AG08396 (cell line): Measurements from ENCODE around the gene USP2.
"Not testable (repeated sequence)": the region's sequence is repeated elsewhere in the genome, so short reads cannot be mapped to it uniquely, and the experiment has no call there.

Experiments used
- DNase-seq: peaks from one replicate; pipeline ENCODE4 v3.0.0; 2012; ENCODE audit warnings: low spot score, mixed read lengths

The USP2 gene

GRCh38 chr11:119414321-119414720, 32.8 kb upstream of the USP2 start:
- DNase-seq, result no peak

- no peak for DNase-seq
Measured at GRCh38 chr11:119412072-119412471, 30.6 kb upstream of the USP2 start.

- DNase-seq, result no peak
Measured at GRCh38 chr11:119410501-119410900, 29.0 kb upstream of the USP2 start.

- no peak for DNase-seq
Measured at GRCh38 chr11:119409731-119410130, 28.2 kb upstream of the USP2 start.

GRCh38 chr11:119406005-119406404, 24.5 kb upstream of the USP2 start:
- DNase-seq, result no peak

- not testable (repeated sequence) for DNase-seq
Measured at GRCh38 chr11:119405448-119405847, 24.0 kb upstream of the USP2 start.

GRCh38 chr11:119404872-119405271, 23.4 kb upstream of the USP2 start:
- DNase-seq, result no peak

GRCh38 chr11:119403021-119403420, 21.5 kb upstream of the USP2 start:
- no peak for DNase-seq

GRCh38 chr11:119402470-119402869, 21.0 kb upstream of the USP2 start:
- DNase-seq, result no peak

GRCh38 chr11:119400860-119401259, 19.4 kb upstream of the USP2 start:
- DNase-seq, result no peak

- DNase-seq, result no peak
Measured at GRCh38 chr11:119397740-119398139, 16.2 kb upstream of the USP2 start.

- DNase-seq, result no peak
Measured at GRCh38 chr11:119396835-119397234, 15.3 kb upstream of the USP2 start.

GRCh38 chr11:119391275-119391674, 9.8 kb upstream of the USP2 start:
- no peak for DNase-seq

GRCh38 chr11:119389611-119390254, 8.2 kb upstream of the USP2 start:
- no peak for DNase-seq

GRCh38 chr11:119388103-119388502, 6.6 kb upstream of the USP2 start:
- DNase-seq, result no peak

- peak; percentile 2 for DNase-seq
Measured at GRCh38 chr11:119384332-119384731, 2.8 kb upstream of the USP2 start.

GRCh38 chr11:119382513-119382912, 1.0 kb upstream of the USP2 start:
- not testable (repeated sequence) for DNase-seq

- DNase-seq, result peak; percentile 4
Measured at GRCh38 chr11:119382101-119382500, 611 bp upstream of the USP2 start.

- DNase-seq, result peak; percentile 8
Measured at GRCh38 chr11:119380827-119381180, 686 bp downstream of the USP2 start.

GRCh38 chr11:119380160-119380826, 1.2 kb downstream of the USP2 start:
- peak; percentile 4 for DNase-seq

- DNase-seq, result peak; percentile 2
Measured at GRCh38 chr11:119378851-119379465, 2.5 kb downstream of the USP2 start.

GRCh38 chr11:119377961-119378667, 3.4 kb downstream of the USP2 start:
- DNase-seq, result peak; percentile 0
